GM12878 (cell line): ENCODE measurements around the gene FUZ. TPM values are rescaled to one million over a fixed set of nuclear protein-coding genes. Genes with fewer than 3 reads are reported as not detected.

Experiments used
- BCLAF1 ChIP-seq: fragments of 450-650 bp; IDR thresholded peaks from 2 replicates; pipeline ENCODE4 v1.6.1; 2017; ENCODE audit warnings: antibody characterized with exemption, mild to moderate bottlenecking, moderate library complexity
- ESRRA ChIP-seq: IDR thresholded peaks from 2 replicates; pipeline ENCODE4 v1.6.1; 2012; ENCODE audit warnings: mild to moderate bottlenecking, low read length, improper control_type of control experiment
- MTA3 ChIP-seq: IDR thresholded peaks from 2 replicates; pipeline ENCODE4 v1.6.1; 2012; ENCODE audit warnings: low read length, inconsistent platforms, borderline replicate concordance
- NBN ChIP-seq: fragments of 450-650 bp; IDR thresholded peaks from 2 replicates; pipeline ENCODE4 v1.6.1; 2016
- NR2F1 ChIP-seq: fragments of 450-650 bp; conservative IDR thresholded peaks from 2 replicates; pipeline ENCODE4 v1.6.1; 2017; ENCODE audit warnings: mild to moderate bottlenecking
- POU2F2 ChIP-seq: IDR thresholded peaks from 3 replicates; pipeline ENCODE4 v1.6.1; 2011; ENCODE audit warnings: low read depth, mild to moderate bottlenecking, low read length, borderline replicate concordance
- RAD51 ChIP-seq: fragments of 450-650 bp; IDR thresholded peaks from 2 replicates; pipeline ENCODE4 v1.6.1; 2016; ENCODE audit warnings: moderate library complexity, mild to moderate bottlenecking, inconsistent platforms
- ZNF24 ChIP-seq: fragments of 450-650 bp; IDR thresholded peaks from 2 replicates; pipeline ENCODE4 v1.6.1; 2017; ENCODE audit warnings: antibody characterized with exemption, mild to moderate bottlenecking
- polyA plus RNA-seq, 11 experiments: library from polyadenylated mRNA; depleted of rRNA in 4 of 11; unstranded in 6 of 11; stranded (reverse) in 5 of 11; fragments of >200 nt; fragmentation: Nextera tagmentation in 4 of 11; fragmentation: Illumina TruSeq in 1 of 11; extraction: Ambion mirVana in 4 of 11; extraction: Trizol in 1 of 11; gene quantifications; 1 replicate in 1 of 11; 2 replicates in 10 of 11; pipeline versions ENCODE4 v1.2.1 to v1.2.3, GENCODE V29; 2011 to 2016; ENCODE audit warnings: inconsistent platforms in 2 of 11, missing spikeins in 2 of 11, low read depth in 1 of 11
- total RNA-seq, 4 experiments: library from RNA; depleted of rRNA in 3 of 4; stranded (reverse); fragments of >200 nt in 3 of 4; fragmentation: Illumina TruSeq in 1 of 4; extraction: Trizol in 1 of 4; gene quantifications; 2 replicates each; pipeline versions ENCODE4 v1.2.1 to v1.2.3, GENCODE V29; 2013 to 2021
- TF ChIP-seq, protein P1 (sequence below): fragments of 450-650 bp; IDR thresholded peaks from 2 replicates; pipeline ENCODE4 v1.6.1; 2017; ENCODE audit warnings: low read depth, mild to moderate bottlenecking, moderate library complexity
- TF ChIP-seq, protein P2 (sequence below): fragments of 450-650 bp; IDR thresholded peaks from 2 replicates; pipeline ENCODE4 v1.6.1; 2018; ENCODE audit warnings: borderline replicate concordance, mild to moderate bottlenecking; ENCODE audit not compliant: partially characterized antibody
- TF ChIP-seq, protein P3 (sequence below): IDR thresholded peaks from 2 replicates; pipeline ENCODE4 v1.6.1; 2011; ENCODE audit warnings: borderline replicate concordance, low read depth, mild to moderate bottlenecking, moderate library complexity, mixed read lengths, low read length; ENCODE audit not compliant: insufficient read depth; ENCODE audit errors: extremely low read length
- TF ChIP-seq, protein P4 (sequence below): IDR thresholded peaks from 2 replicates; pipeline ENCODE4 v1.6.1; 2011; ENCODE audit warnings: low read depth, low read length, improper control_type of control experiment, borderline replicate concordance

FUZ gene
- total and polyA plus RNA-seq, 10 of the 15 experiments (the other 5 are each of a cell fraction or from before 2014, with no cell fraction given) = 0.18 to 11.5 (median 8.8) TPM

- TF ChIP-seq, protein P1, sequence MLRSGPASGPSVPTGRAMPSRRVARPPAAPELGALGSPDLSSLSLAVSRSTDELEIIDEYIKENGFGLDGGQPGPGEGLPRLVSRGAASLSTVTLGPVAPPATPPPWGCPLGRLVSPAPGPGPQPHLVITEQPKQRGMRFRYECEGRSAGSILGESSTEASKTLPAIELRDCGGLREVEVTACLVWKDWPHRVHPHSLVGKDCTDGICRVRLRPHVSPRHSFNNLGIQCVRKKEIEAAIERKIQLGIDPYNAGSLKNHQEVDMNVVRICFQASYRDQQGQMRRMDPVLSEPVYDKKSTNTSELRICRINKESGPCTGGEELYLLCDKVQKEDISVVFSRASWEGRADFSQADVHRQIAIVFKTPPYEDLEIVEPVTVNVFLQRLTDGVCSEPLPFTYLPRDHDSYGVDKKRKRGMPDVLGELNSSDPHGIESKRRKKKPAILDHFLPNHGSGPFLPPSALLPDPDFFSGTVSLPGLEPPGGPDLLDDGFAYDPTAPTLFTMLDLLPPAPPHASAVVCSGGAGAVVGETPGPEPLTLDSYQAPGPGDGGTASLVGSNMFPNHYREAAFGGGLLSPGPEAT = no peak
- TF ChIP-seq, protein P2, sequence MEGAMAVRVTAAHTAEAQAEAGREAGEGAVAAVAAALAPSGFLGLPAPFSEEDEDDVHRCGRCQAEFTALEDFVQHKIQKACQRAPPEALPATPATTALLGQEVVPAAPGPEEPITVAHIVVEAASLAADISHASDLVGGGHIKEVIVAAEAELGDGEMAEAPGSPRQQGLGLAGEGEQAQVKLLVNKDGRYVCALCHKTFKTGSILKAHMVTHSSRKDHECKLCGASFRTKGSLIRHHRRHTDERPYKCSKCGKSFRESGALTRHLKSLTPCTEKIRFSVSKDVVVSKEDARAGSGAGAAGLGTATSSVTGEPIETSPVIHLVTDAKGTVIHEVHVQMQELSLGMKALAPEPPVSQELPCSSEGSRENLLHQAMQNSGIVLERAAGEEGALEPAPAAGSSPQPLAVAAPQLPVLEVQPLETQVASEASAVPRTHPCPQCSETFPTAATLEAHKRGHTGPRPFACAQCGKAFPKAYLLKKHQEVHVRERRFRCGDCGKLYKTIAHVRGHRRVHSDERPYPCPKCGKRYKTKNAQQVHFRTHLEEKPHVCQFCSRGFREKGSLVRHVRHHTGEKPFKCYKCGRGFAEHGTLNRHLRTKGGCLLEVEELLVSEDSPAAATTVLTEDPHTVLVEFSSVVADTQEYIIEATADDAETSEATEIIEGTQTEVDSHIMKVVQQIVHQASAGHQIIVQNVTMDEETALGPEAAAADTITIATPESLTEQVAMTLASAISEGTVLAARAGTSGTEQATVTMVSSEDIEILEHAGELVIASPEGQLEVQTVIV = no peak
- TF ChIP-seq, protein P3, sequence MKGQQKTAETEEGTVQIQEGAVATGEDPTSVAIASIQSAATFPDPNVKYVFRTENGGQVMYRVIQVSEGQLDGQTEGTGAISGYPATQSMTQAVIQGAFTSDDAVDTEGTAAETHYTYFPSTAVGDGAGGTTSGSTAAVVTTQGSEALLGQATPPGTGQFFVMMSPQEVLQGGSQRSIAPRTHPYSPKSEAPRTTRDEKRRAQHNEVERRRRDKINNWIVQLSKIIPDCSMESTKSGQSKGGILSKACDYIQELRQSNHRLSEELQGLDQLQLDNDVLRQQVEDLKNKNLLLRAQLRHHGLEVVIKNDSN = no peak
- TF ChIP-seq NR2F1 = no peak
- TF ChIP-seq MTA3 = no peak
- TF ChIP-seq ESRRA = no peak
- TF ChIP-seq NBN = no peak
- no peak for TF ChIP-seq POU2F2
- no peak for TF ChIP-seq RAD51
- TF ChIP-seq BCLAF1 = no peak
- TF ChIP-seq ZNF24 = no peak
- TF ChIP-seq, protein P4, sequence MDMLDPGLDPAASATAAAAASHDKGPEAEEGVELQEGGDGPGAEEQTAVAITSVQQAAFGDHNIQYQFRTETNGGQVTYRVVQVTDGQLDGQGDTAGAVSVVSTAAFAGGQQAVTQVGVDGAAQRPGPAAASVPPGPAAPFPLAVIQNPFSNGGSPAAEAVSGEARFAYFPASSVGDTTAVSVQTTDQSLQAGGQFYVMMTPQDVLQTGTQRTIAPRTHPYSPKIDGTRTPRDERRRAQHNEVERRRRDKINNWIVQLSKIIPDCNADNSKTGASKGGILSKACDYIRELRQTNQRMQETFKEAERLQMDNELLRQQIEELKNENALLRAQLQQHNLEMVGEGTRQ = no peak
Measured at GRCh38 chr19:49770529-49770928, 42.6 kb downstream of the FUZ start (continued).
